ENCODE data around the gene ABHD5.
"Not testable (repeated sequence)": the region's sequence is repeated elsewhere in the genome, so short reads cannot be mapped to it uniquely, and the experiment has no call there.

Gene ABHD5

DNA sequence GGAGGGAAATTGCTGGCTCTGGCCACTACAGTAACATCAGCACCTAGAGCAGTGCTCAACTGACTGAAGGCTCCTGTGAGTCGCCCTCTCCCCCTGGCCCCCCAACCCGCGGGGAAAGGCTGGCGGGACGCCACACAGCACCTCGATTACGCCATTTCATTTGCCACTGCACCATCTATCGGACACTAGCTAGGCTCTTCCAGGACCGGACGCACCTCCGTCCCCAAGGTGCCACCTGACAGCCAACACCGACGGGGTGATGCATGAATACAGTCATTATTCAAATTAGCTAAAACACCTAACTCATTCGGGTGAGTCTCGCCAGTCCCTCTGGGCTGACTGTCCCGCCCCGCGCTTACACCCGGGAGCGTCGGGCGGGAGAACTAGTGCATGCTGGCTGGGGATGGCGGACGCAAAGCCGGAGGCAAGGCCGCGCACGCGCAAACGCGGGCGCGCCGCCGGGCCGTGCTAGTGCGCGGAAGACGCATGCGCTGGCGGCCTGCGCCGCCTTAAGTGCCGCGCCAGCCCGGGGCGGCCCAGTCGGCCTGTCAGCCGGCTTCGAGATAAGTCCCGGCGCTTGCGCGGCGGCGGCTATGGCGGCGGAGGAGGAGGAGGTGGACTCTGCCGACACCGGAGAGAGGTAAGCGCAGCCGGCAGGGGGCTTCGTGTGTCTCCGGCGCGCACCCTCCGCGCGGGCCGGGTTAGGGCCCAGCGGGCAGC, at the start of gene ABHD5:
ABHD5 (plus strand) TSS at position 539 of the 720 bp plus-strand sequence; CDS start at position 594, 55 bp downstream.
- peak; percentile 83 to 85 for DNase-seq (ENCODE audit: low read depth in 2 of 2)

DNA sequence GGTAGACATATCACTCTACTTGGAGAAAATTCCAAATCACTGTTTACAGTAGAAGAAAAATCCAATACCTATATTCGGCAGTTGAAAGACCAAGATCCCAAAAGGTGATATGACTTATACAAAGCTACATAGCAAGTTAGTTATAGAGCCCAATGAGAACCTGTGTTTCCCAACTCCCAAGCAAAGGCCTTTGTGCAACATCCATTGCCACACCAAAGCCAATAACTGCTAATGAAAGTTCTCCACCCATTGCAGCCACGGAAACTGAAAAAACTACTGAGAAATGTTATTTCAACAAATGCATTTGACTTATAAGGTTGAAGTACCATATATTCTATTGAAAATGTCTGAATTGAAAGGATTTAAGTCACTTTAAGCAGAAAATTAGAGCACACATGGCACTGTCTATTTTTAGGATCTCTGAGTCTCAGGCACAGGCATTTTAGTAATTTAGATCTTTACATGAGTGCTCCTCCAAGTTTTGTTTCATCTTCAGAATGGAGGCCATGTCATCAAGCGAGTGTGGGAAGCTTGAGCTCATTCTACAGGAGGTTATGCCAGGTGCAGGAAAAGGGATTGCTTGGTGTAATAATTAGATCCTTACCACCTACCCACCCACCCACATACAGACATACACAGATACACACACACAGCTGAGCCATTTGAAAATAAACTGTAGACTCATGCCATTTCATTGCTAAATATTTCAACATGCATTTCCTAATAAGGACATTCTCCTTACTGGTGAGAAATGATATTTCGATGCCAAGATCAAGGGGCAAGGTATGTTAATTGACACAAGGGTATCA, 49.2 kb upstream of the ABHD5 start:
- no peak for DNase-seq (ENCODE audit: low read depth in 2 of 2)

DNA sequence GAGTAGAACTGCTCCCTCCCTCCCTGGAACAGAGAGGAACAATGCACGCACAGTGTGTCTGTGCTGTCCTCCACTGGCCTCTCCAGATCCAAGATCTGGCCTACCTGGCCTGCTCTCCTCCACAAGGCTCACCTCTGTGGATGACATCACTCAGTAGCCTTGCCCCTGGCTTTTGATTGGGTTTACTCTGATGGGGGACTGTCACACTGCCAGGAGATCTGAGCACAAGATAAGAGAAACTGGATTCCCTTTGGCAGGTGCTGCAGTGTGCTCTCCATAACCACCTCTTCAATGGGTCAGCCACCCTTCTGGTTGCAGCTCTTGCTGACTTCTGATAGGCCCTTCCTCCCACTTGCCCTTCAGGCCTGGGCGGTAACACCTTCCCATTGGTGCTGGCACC, 46.3 kb upstream of the ABHD5 start:
- no peak for DNase-seq (ENCODE audit: low read depth in 2 of 2)

DNA sequence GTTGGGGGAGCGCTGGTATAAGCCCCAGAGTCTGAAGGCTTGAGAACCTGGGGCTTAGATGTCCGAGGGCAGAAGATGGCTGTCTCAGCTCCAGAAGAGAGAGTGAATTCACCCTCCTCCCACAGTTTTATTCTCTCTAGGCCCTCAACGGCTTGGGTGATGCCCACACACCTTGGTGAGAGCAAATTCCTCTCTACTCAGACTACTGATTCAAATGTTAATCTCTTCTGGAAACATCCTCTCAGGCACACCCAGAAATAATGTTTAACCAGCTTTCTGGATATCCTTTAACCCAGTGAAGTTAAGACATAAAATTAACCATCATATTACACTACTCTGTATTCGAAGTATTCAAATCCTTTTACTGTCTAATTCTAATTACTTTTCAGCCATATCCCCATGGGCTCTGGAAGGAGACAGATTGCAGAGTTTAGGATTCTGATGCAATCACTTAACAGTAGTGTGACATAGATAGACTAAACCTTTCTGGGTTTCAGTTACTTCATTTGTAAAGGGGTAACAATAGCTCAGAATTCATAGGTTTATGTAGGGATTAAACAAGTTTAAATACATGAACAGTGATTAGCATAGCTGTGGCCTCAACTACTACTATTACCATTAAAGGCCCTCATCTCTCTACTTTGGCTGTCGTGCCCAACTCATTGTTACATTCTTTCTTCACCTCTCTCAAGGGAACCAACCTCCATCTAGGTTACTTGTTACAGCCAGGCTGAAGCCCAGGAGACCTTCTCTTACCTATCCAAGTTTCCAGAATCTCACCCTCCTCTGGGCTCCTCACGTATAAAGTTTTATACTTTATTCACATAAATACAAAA, 43.2 kb upstream of the ABHD5 start:
- DNase-seq (ENCODE audit: low read depth in 2 of 2), result no peak

DNA sequence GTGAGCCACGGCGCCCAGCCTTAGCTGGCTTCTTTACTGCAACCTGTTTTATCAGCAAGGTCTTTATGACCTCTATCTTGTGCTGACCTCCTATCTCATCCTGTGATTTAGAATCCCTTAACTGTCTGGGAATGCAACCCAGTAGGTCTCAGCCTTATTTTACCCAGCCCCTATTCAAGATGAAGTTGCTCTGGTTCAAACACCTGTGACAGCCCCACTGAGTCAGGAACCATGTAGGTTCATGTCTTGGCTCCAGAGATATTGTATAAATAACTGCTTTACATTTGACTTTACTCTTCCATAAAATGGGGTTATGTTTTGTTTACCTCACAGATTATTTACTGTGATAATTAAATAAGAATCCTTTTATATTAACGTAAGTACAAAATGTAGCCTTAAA, 41.8 kb upstream of the ABHD5 start:
- no peak for DNase-seq (ENCODE audit: low read depth in 2 of 2)

DNA sequence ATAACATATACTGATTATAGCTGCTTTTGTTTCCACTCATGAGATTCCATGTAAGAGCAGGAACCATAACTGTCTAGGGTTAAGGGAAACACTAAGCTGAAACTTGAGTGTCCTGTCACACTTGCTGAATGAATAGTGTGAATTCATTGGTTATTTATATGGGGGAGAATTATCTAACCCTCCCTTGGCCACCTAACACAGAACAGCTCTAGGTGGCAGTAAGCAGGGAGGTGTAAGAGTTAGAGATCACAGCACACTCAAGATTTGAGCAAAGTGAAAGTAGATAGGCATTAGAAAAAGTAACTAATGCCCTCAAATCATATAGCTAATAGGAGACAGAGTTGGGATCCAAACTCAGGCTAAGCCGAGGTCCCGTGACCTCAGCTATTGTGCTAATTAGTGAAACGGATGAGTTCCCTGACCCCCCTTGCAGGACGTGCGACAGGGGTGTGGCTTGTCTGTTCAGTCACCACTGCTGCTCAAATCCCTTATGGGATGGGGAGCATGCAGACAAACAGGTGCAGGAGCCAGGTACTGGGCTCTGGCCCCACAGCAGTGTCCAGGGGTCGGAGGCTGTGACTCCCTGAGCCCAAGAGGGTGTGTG, 41.3 kb upstream of the ABHD5 start:
- DNase-seq (ENCODE audit: low read depth in 2 of 2), result no peak

DNA sequence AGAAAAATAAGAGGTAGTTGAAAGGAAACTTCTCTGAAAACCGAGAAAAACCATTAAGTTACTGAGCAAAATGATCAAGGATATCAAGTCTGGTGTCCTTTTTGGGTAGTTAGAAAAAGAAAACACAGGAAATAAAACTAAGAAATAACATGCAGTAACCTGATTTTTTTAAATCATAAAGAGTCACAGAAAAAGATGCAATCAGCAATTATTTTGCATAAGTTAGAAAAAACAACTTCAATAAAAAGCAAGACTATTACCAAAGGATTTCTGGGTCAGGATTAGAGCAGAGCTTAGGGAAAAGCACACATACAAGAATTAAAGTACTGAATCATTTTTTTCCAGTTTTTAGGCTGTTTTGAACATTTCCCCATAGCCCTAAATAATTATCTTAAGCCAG, 40.4 kb upstream of the ABHD5 start:
- no peak for DNase-seq (ENCODE audit: low read depth in 2 of 2)

DNA sequence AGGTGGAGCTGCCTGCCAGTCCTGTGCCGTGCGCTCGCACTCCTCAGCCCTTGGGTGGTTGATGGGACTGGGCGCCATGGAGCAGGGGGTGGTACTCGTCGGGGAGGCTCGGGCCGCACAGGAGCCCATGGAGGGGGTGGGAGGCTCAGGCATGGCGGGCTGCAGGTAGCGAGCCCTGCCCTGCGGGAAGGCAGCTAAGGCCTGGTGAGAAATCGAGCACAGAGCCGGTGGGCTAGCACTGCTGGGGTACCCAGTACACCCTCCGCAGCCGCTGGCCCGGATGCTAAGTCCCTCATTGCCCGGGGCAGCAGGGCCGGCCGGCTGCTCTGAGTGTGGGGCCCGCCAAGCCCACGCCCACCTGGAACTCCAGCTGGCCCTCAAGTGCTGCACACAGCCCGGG, 34.3 kb upstream of the ABHD5 start:
- DNase-seq (ENCODE audit: low read depth in 2 of 2), result not testable (repeated sequence)

DNA sequence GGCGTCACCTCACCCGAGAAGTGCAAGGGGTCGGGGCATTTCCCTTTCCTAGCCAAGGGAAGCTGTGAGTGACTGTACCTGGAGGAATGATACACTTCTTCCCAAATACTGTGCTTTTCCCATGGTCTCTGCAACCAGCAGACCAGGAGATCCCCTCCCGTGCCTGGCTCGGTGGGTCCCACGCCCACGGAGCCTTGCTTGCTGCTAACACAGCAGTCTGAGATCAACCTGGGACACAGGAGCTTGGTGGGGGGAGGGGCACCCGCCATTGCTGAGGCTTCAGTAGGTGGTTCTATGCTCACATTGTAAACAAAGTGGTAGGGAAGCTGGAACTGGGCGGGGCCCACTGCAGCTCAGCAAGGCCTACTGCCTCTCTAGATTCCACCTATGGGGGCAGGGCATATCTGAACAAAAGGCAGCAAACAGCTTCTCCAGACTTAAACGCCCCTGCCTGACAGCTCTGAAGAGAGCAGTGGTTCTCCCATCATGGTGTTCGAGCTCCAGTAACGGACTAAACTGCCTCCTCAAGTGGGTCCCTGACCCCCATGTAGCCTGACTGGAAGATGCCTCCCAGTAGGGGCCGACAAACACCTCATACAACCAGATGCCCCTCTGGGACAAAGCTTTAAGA, 31.4 kb upstream of the ABHD5 start:
- DNase-seq (ENCODE audit: low read depth in 2 of 2), result no peak

DNA sequence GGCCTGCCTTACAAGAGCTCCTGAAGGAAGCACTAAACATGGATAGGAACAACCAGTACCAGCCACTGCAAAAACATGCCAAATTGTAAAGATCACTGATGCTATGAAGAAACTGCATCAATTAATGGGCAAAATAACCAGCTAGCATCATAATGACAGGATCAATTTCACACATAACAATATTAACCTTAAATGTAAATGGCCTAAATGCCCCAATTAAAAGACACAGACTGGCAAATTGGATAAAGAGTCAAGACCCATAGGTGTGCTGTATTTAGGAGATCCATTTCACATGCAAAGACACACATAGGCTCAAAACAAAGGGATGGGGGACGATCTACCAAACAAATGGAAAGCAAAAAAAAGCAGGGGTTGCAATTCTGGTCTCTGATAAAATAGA, 29.4 kb upstream of the ABHD5 start:
- not testable (repeated sequence) for DNase-seq (ENCODE audit: low read depth in 2 of 2)

DNA sequence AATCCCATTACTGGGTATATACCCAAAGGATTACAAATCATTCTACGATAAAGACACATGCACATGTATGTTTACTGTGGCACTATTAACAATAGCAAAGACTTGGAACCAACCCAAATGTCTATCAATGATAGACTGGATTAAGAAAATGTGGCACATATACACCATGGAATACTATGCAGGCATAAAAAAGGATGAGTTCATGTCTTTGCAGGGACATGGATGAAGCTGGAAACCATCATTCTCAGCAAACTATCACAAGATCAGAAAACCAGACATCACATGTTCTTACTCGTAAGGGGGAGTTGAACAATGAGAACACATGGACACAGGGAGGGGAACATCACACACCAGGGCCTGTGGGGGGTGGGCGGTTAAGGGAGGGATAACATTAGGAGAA, 25.7 kb upstream of the ABHD5 start:
- not testable (repeated sequence) for DNase-seq (ENCODE audit: low read depth in 2 of 2)

DNA sequence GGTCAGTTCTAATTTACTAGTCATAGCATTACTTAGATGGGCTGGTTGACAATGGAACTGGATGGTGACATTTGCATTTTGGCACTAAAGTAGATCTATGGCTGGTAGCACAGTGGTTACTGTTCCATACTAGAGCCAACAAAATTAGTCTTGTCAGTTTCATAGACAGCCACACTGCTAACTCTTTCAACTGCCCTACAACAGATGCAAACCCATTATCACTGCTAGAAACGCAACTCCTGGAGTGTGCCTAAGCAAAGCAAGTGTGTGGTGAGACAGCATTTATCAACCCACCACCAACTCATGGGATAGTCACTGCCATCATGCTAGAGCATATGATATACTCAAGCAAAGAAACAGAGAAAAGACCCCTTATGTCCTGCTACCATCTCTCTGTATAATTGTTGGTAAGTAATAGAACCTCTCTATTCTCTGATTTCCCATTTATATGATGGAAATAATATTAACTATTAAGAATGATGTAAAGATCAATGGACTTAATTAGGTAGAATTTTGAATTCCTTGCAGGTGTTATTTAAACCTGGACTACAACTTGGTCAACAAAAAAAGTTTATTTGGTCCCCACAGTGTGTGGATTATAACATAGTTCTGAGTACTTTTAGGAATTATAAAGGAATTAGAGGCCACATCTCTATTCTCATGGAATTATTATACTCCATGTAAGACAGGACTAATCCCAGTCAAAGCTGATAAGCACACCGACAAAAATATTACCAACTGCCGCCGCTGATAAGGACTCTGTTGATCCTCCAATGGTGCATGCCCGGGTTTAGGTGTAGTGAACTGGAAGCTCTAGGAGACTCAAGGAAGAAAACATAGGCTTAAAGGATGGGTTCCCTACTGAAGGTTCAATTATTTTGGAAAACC, 19.9 kb upstream of the ABHD5 start:
- no peak for DNase-seq (ENCODE audit: low read depth in 2 of 2)

DNA sequence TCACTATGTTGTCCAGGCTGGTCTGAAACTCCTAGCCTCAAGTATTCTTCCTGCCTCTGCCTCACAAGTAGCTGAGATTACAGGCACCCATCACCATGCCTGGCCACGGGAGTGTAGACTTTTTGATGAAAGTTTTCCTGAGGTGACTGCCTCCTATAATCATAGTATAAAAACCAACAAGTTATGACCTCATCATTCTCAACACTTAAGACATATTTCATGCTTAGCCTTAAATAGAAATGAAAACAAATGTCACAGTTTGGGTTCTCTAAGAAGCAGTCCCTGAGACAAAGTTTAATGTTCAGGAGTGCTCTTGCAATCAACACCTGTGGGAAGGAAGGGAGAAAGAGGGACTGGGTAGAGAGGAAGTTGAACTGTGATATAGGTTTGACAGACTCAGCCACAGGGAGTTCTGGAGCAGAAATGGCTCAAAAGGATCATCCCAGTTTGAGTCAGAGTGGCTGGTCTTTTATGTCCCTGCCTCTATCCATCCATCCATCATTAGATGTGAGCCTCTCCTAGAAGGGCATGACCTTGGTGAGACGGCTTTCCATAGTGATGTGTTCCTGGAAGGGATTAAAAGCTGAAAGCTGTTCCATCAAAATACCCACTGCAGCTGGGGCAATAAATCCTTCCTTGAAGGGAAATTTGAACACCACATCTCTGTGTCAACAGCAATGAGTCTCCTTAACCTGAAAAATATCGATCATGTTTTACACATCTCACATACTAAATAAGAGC, 16.2 kb upstream of the ABHD5 start:
- no peak for DNase-seq (ENCODE audit: low read depth in 2 of 2)

DNA sequence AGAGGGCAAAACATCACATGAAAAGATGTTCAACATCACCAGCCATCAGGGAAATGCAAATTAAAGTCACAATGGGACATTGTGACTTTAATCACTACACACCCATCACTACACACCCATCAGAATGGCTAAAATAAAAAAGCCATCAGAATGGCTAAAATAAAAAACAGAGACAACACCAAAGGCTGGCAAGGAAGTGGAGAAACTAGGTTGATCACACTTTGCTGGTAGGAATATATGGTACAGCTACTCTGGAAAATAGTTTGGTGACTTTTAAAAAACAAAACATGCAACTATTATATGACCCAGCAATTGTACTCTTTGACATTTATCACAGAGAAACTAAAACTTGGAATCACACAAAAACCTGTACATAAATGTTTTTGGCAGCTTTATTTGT, 15.1 kb upstream of the ABHD5 start:
- no peak for DNase-seq (ENCODE audit: low read depth in 2 of 2)

DNA sequence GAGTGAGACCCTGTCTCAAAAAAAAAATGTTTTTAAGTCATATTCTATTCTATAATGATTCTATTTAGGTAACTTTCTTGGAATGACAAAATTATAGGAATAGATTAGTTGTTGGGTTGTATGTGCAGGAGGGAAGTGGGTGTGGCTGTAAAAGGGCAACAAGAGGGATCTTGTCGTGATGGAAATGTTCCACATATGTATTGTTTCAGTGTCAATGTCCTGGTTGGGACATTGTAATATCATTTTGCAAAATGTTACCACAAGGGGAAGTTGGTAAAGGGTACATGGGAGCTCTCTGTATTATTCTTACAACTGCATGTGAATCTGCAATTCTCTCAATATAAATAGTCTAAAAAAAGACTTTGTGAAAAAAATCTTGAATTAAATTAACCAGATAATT, 14.3 kb upstream of the ABHD5 start:
- DNase-seq (ENCODE audit: low read depth in 2 of 2), result no peak

DNA sequence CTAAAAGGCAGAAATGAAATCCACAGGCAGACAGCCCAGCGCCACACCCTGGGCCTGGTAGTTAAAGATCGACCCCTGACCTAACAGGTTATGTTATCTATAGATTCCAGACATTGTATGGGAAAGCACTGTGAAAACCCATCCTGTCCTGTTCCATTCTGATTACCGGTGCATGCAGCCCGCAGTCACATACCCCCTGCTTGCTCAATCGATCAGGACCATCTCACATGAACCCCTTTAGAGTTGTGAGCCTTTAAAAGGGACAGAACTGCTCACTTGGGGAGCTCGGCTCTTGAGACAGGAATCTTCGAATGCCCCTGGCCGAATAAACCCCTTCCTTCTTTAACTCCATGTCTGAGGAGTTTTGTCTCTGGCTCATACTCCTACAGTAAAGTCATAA, 12.4 kb upstream of the ABHD5 start:
- DNase-seq (ENCODE audit: low read depth in 2 of 2), result not testable (repeated sequence)

DNA sequence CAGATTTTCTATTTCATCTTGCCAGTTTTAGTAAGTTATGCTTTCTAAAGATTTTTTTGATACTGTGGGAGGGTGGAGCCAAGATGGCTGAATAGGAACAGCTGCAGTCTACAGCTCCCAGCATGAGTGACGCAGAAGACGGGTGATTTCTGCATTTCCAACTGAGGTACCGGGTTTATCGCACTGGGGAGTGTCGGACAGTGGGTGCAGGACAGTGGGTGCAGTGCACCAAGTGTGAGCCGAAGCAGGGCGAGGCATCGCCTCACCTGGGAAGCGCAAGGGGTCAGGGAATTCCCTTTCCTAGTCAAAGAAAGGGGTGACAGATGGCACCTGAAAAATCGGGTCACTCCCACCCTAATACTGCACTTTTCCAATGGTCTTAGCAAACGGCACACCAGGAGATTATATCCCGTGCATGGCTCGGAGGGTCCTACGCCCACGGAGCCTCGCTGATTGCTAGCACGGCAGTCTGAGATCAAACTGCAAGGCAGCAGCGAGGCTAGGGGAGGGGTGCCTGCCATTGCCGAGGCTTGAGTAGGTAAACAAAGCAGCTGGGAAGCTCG, 11.8 kb upstream of the ABHD5 start:
- not testable (repeated sequence) for DNase-seq (ENCODE audit: low read depth in 2 of 2)

DNA sequence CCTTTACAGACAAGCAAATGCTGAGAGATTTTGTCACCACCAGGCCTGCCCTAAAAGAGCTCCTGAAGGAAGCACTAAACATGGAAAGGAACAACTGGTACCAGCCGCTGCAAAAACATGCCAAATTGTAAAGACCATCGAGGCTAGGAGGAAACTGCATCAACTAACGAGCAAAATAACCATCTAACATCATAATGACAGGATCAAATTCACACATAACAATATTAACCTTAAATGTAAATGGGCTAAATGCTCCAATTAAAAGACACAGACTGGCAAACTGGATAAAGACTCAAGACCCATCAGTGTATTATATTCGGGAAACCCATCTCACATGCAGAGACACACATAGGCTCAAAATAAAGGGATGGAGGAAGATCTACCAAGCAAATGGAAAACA, 9.9 kb upstream of the ABHD5 start:
- DNase-seq (ENCODE audit: low read depth in 2 of 2), result not testable (repeated sequence)

DNA sequence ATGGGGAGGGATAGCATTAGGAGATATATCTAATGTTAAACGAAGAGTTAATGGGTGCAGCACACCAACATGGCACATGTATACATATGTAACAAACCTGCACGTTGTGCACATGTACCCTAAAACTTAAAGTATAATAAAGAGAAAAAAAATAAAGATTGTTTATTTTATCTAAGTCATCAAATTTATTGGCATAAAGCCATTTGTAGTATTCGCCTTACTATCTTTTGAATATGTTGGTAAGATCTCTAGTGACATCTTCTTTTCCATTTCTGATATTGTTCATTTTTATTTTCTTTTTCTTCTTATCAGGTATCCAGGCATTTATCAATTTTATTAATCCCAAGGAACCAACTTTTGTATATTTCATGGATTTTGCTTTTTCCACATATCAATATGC, 5.8 kb upstream of the ABHD5 start:
- DNase-seq (ENCODE audit: low read depth in 2 of 2), result no peak
